Stomach (tissue), 4 donors: Measurements from ENCODE around the gene ZNF276.

Experiments
- POLR2A ChIP-seq, 4 donors: fragments of 450-650 bp; IDR thresholded peaks; one replicate each; pipeline ENCODE4 v1.6.1; 2016; ENCODE audit warnings: antibody characterized with exemption in 4 of 4, control low read depth in 2 of 4, mild to moderate bottlenecking in 1 of 4, moderate library complexity in 1 of 4
- POLR2AphosphoS5 ChIP-seq, 3 donors: sonication (generic); formaldehyde crosslinking; IDR thresholded peaks; one replicate each; pipeline ENCODE4 v1.6.1; 2016; ENCODE audit warnings: antibody characterized with exemption in 3 of 3
- TF ChIP-seq, protein P1 (sequence below), 7 experiments: fragments of 450-650 bp in 4 of 7; fragments of 200-600 bp in 3 of 7; sonication (generic) in 3 of 7; IDR thresholded peaks; one replicate each; pipeline ENCODE4 v1.5.1; 2016 to 2019; ENCODE audit warnings: antibody characterized with exemption in 7 of 7, control low read depth in 2 of 7, mild to moderate bottlenecking in 1 of 7

- TF ChIP-seq, protein P1, sequence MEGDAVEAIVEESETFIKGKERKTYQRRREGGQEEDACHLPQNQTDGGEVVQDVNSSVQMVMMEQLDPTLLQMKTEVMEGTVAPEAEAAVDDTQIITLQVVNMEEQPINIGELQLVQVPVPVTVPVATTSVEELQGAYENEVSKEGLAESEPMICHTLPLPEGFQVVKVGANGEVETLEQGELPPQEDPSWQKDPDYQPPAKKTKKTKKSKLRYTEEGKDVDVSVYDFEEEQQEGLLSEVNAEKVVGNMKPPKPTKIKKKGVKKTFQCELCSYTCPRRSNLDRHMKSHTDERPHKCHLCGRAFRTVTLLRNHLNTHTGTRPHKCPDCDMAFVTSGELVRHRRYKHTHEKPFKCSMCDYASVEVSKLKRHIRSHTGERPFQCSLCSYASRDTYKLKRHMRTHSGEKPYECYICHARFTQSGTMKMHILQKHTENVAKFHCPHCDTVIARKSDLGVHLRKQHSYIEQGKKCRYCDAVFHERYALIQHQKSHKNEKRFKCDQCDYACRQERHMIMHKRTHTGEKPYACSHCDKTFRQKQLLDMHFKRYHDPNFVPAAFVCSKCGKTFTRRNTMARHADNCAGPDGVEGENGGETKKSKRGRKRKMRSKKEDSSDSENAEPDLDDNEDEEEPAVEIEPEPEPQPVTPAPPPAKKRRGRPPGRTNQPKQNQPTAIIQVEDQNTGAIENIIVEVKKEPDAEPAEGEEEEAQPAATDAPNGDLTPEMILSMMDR (IDR thresholded peaks at IDR 0.05) = no peak
- TF ChIP-seq POLR2AphosphoS5 (IDR thresholded peaks at IDR 0.05) = no peak
- TF ChIP-seq POLR2A (IDR thresholded peaks at IDR 0.05) = no peak
Measured at GRCh38 chr16:89738072-89738377, 16.7 kb downstream of the ZNF276 start.
